ENCODE results near the gene FUCA2. TPM values are rescaled to one million over a fixed set of nuclear protein-coding genes. Genes with fewer than 3 reads are reported as not detected.
"Not testable (repeated sequence)": the region's sequence is repeated elsewhere in the genome, so short reads cannot be mapped to it uniquely, and the experiment has no call there.

The FUCA2 gene
- total RNA-seq, 4 donors from 2014 or later, result 29.8 to 41.8 (median 36.8) TPM

GRCh38 chr6:143449082-143449713, 62.3 kb downstream of the FUCA2 start:
- no peak for ATAC-seq (ENCODE audit: low FRiP score)
- no peak for TF ChIP-seq CTCF (IDR thresholded peaks at IDR 0.05)

GRCh38 chr6:143447865-143448264, 63.7 kb downstream of the FUCA2 start:
- not testable (repeated sequence) for DNase-seq (ENCODE audit: low spot score); ATAC-seq (ENCODE audit: low FRiP score)

More at GRCh38 chr6:143449082-143449713, 62.3 kb downstream of the FUCA2 start:
- no peak for DNase-seq (ENCODE audit: low spot score)

Small RNA genes lying within 50 kb of the gene (small RNA-seq; reads per million reads assigned to genes)
- gene RNA5SP221, result not detected

Other genes with a start within 250 kb of the FUCA2 start
- gene ADAT2, start 61.0 kb downstream of the FUCA2 start, total RNA-seq, result 10 to 100 TPM in 1 of 4 donors, 1 to 10 TPM in 3; 4.5 to 18.0 (median 7.3) TPM
- 10 to 100 TPM in 3 of 4 donors, 1 to 10 TPM in 1; 9.7 to 14.2 (median 11.9) TPM for gene PEX3, start 60.9 kb downstream of the FUCA2 start, total RNA-seq
- gene PHACTR2, start 166.2 kb upstream of the FUCA2 start, total RNA-seq, result 100 to 1,000 TPM in 1 of 4 donors, 10 to 100 TPM in 3; 50.8 to 102 (median 65.1) TPM

Measured in omental fat pad (tissue), 4 donors.